ENCODE results near the gene POLR2F. TPM values are rescaled to one million over a fixed set of nuclear protein-coding genes. Genes with fewer than 3 reads are reported as not detected.
"Not testable (repeated sequence)": the region's sequence is repeated elsewhere in the genome, so short reads cannot be mapped to it uniquely, and the experiment has no call there.

POLR2F gene
- total RNA-seq, 1 donor from 2014 or later, result 81.1 TPM

GRCh38 chr22:37973271-37974170, 20.0 kb downstream of the POLR2F start:
- Mint-ChIP-seq H3K4me1 (ENCODE audit: unreplicated experiment) (no peaks in the 10 kb centered on the region), H3K9me3 (ENCODE audit: unreplicated experiment) (no peaks in the 10 kb centered on the region), H3K27me3 (ENCODE audit: unreplicated experiment) (no peaks in the 10 kb centered on the region), H3K36me3 (ENCODE audit: unreplicated experiment) (peaks cover 8% of the 10 kb centered on the region), H3K27ac (ENCODE audit: unreplicated experiment) (no peak overlapping the region), H3K4me3 (ENCODE audit: unreplicated experiment) (no peak overlapping the region)
- no peak for TF ChIP-seq CTCF (IDR thresholded peaks at IDR 0.05)
- DNase-seq (ENCODE audit: extremely low spot score, unreplicated experiment), result no peak

- TF ChIP-seq CTCF (IDR thresholded peaks at IDR 0.05), result no peak
- Mint-ChIP-seq H3K4me1 (ENCODE audit: unreplicated experiment) (no peaks in the 10 kb centered on the region), H3K36me3 (ENCODE audit: unreplicated experiment) (peaks cover 4% of the 10 kb centered on the region), H3K27ac (ENCODE audit: unreplicated experiment) (no peak overlapping the region), H3K4me3 (ENCODE audit: unreplicated experiment) (no peak overlapping the region), H3K9me3 (ENCODE audit: unreplicated experiment) (no peaks in the 10 kb centered on the region), H3K27me3 (ENCODE audit: unreplicated experiment) (no peaks in the 10 kb centered on the region)
- no peak for DNase-seq (ENCODE audit: extremely low spot score, unreplicated experiment)
Observed at GRCh38 chr22:37975153-37975552, 21.7 kb downstream of the POLR2F start.

- H3K27ac Mint-ChIP-seq (ENCODE audit: unreplicated experiment), result peak overlapping the region; percentile 45
- H3K4me1 Mint-ChIP-seq (ENCODE audit: unreplicated experiment); H3K9me3 Mint-ChIP-seq (ENCODE audit: unreplicated experiment); DNase-seq (ENCODE audit: extremely low spot score, unreplicated experiment); H3K36me3 Mint-ChIP-seq (ENCODE audit: unreplicated experiment); H3K27me3 Mint-ChIP-seq (ENCODE audit: unreplicated experiment); H3K4me3 Mint-ChIP-seq (ENCODE audit: unreplicated experiment): not testable (repeated sequence)
Observed at GRCh38 chr22:37976022-37976421, 22.5 kb downstream of the POLR2F start.

GRCh38 chr22:37976547-37976946, 23.0 kb downstream of the POLR2F start:
- Mint-ChIP-seq H3K36me3 (ENCODE audit: unreplicated experiment) (peaks cover 4% of the 10 kb centered on the region), H3K9me3 (ENCODE audit: unreplicated experiment) (no peaks in the 10 kb centered on the region), H3K27ac (ENCODE audit: unreplicated experiment) (peak overlapping the region; percentile 45), H3K4me1 (ENCODE audit: unreplicated experiment) (no peaks in the 10 kb centered on the region), H3K27me3 (ENCODE audit: unreplicated experiment) (no peaks in the 10 kb centered on the region), H3K4me3 (ENCODE audit: unreplicated experiment) (no peak overlapping the region)
- no peak for DNase-seq (ENCODE audit: extremely low spot score, unreplicated experiment)
- no peak for TF ChIP-seq CTCF (IDR thresholded peaks at IDR 0.05)

- no peak for TF ChIP-seq CTCF (IDR thresholded peaks at IDR 0.05)
- Mint-ChIP-seq H3K9me3 (ENCODE audit: unreplicated experiment) (no peaks in the 10 kb centered on the region), H3K27ac (ENCODE audit: unreplicated experiment) (no peak overlapping the region), H3K36me3 (ENCODE audit: unreplicated experiment) (peaks cover 4% of the 10 kb centered on the region), H3K4me3 (ENCODE audit: unreplicated experiment) (no peak overlapping the region), H3K4me1 (ENCODE audit: unreplicated experiment) (no peaks in the 10 kb centered on the region), H3K27me3 (ENCODE audit: unreplicated experiment) (no peaks in the 10 kb centered on the region)
- no peak for DNase-seq (ENCODE audit: extremely low spot score, unreplicated experiment)
Observed at GRCh38 chr22:37979782-37980181, 26.3 kb downstream of the POLR2F start.

Measured in osteocyte (in vitro differentiated cells).